Diencephalon (tissue), 1 donor: ENCODE data around the gene FHOD3. TPM values are rescaled to one million over a fixed set of nuclear protein-coding genes. Genes with fewer than 3 reads are reported as not detected.

ENCODE experiments used
- total RNA-seq: library from RNA; depleted of rRNA; stranded (reverse); fragments of >200 nt; gene quantifications from one replicate; pipeline ENCODE4 v1.2.3, GENCODE V29; 2014

The FHOD3 gene
- total RNA-seq: 50.5 TPM

DNA sequence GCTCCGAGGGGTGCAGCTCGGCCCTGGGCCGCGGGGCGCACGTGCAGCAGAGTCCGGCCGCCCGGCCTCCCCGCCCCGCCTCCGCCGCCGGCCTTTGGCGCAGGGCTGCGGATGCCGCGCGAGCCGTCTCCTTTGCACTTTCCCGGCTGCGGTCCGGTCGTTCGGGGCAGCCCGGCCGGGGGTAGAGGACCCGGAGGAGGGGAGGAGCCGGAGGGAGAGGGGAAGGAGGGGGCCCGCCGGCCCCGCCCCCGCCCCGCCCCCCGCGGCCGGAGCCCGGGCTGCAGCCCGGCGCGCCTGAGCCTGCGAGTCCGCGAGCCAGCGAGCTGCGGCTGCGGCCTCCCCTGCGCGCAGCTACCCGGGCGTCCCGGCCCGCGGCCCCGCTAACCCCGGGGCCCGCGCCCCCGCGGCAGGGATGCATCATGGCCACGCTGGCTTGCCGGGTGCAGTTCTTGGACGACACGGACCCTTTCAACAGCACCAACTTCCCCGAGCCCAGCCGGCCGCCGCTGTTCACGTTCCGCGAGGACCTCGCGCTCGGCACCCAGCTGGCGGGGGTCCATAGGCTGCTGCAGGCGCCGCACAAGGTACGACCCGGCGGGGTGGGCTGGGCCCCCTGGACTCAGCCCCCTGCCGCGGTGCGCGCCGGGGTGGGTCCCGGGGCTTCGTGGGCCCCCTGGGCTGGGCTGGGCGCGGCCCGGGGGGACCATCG lies at the start of gene FHOD3:
TSS of gene FHOD3 (plus strand) at position 297 of the 709 bp plus-strand sequence. CDS start at position 420, 123 bp downstream.

DNA sequence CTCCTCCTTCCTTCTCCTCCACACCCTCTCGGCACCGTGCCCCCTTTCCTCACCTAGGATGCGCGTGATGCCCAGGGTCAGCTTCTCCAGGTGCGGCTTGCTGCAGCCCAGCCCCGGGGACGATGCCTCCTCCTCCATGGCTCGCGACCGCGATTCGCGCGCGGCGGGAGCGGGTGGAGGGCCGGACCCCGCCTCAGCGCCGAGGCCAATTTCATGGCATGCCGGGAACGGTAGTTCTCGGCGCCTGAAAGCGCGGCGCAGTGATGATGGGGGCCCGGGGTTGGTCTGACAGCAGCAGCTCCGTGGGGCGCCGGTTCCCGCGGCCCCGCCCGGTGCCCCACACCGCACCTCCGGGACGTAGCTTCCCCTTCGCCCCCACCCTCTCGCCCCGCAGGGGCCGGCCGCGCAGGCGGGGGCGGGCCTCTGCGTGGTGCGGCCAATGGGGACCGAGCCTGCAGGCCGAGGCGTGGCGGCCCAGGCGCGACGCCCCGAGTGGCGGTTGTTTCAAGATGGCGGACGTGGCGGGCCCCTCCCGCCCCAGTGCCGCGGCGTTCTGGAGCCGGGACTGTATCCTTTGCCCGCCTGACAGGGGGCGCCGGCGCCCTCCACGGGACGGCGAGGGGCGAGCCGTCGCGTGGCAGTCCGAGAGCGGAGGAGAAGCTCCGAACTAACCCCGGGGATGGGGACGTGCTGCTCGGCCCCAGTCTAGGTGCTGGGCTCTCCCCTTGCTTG lies 531.3 kb downstream of the FHOD3 start, which contains the start of the genes KIAA1328 and TPGS2:
TSS of gene KIAA1328 (plus strand) at position 498 of the 732 bp plus-strand sequence. CDS start at position 510, 12 bp downstream.
TSS of gene TPGS2 (minus strand) at position 373 of the 732 bp plus-strand sequence. CDS start at position 138, 235 bp downstream.

Other genes with a start within 250 kb of the FHOD3 start
- gene RPRD1A, start 230.2 kb upstream of the FHOD3 start, total RNA-seq: 143 TPM
- 197 TPM for gene SLC39A6, start 168.4 kb upstream of the FHOD3 start, total RNA-seq
- 101 TPM for gene ELP2, start 167.8 kb upstream of the FHOD3 start, total RNA-seq
- 0.69 TPM for gene MOCOS, start 110.2 kb upstream of the FHOD3 start, total RNA-seq